ENCODE measurements around the gene GPX2.

GRCh38 chr14:64956697-64957406, 14.3 kb upstream of the GPX2 start:
- TF ChIP-seq CTCF (IDR thresholded peaks at IDR 0.05) (no peak), EZH2phosphoT487 (IDR thresholded peaks at IDR 0.05) (no peak)
